Hepatocyte (in vitro differentiated cells): ENCODE data around the gene UMAD1. TPM values are rescaled to one million over a fixed set of nuclear protein-coding genes. Genes with fewer than 3 reads are reported as not detected.

Source experiments
- DNase-seq: peaks from one replicate; pipeline ENCODE4 v3.0.0-alpha.2; 2016; ENCODE audit warnings: low spot score
- H2AFZ ChIP-seq: fragments of 200-600 bp; sonication (generic); 2 replicates; pipeline ENCODE4 v1.6.0; 2016; ENCODE audit warnings: antibody characterized with exemption, mild to moderate bottlenecking
- H3K27ac ChIP-seq: fragments of 200-600 bp; sonication (generic); 2 replicates; pipeline ENCODE4 v1.5.1; 2016; ENCODE audit warnings: mild to moderate bottlenecking
- H3K27me3 ChIP-seq: fragments of 200-600 bp; sonication (generic); 2 replicates; pipeline ENCODE4 v1.6.1; 2016
- H3K36me3 ChIP-seq: fragments of 200-600 bp; sonication (generic); replicated peaks from 2 replicates; pipeline ENCODE4 v1.5.1; 2016; ENCODE audit warnings: low read depth; ENCODE audit not compliant: insufficient read depth
- H3K4me1 ChIP-seq: fragments of 200-600 bp; sonication (generic); 2 replicates; pipeline ENCODE4 v1.5.1; 2016; ENCODE audit warnings: mild to moderate bottlenecking, moderate library complexity; ENCODE audit not compliant: insufficient read depth
- H3K4me2 ChIP-seq: fragments of 200-600 bp; sonication (generic); 2 replicates; pipeline ENCODE4 v1.6.0; 2016
- H3K4me3 ChIP-seq: fragments of 200-600 bp; sonication (generic); 2 replicates; pipeline ENCODE4 v1.5.1; 2016; ENCODE audit warnings: mild to moderate bottlenecking
- H3K79me2 ChIP-seq: fragments of 200-600 bp; sonication (generic); 2 replicates; pipeline ENCODE4 v1.6.0; 2017; ENCODE audit warnings: mild to moderate bottlenecking
- H3K9me2 ChIP-seq: fragments of 200-600 bp; sonication (generic); replicated peaks from 2 replicates; pipeline ENCODE4 v1.6.0; 2017; ENCODE audit warnings: mild to moderate bottlenecking; ENCODE audit not compliant: insufficient read depth
- H3K9me3 ChIP-seq: fragments of 200-600 bp; sonication (generic); 2 replicates; pipeline ENCODE4 v1.5.1; 2016; ENCODE audit warnings: low read depth, mild to moderate bottlenecking
- H4K20me1 ChIP-seq: fragments of 200-600 bp; sonication (generic); 2 replicates; pipeline ENCODE4 v1.6.0; 2016; ENCODE audit warnings: mild to moderate bottlenecking; ENCODE audit not compliant: insufficient read depth, poor library complexity, severe bottlenecking
- CTCF ChIP-seq: fragments of 200-600 bp; sonication (generic); IDR thresholded peaks from 2 replicates; pipeline ENCODE4 v1.5.1; 2016; ENCODE audit warnings: antibody characterized with exemption, mild to moderate bottlenecking; ENCODE audit not compliant: poor library complexity
- EZH2 ChIP-seq: fragments of 200-600 bp; sonication (generic); IDR thresholded peaks from 2 replicates; pipeline ENCODE4 v1.6.1; 2016; ENCODE audit warnings: antibody characterized with exemption, mild to moderate bottlenecking, borderline replicate concordance
- EZH2phosphoT487 ChIP-seq: fragments of 200-600 bp; sonication (generic); IDR thresholded peaks from one replicate; pipeline ENCODE4 v1.6.1; 2018; ENCODE audit warnings: antibody characterized with exemption, mild to moderate bottlenecking, low read depth, moderate library complexity; ENCODE audit not compliant: unreplicated experiment, severe bottlenecking
- polyA plus RNA-seq: library from polyadenylated mRNA; unstranded; fragments of >200 nt; fragmentation: Nextera tagmentation; extraction: Ambion mirVana; gene quantifications from 2 replicates; pipeline ENCODE4 v1.2.1, GENCODE V29; 2016
- small RNA-seq: library from RNA; depleted of rRNA; stranded (forward); fragments of <200 nt; gene quantifications from one replicate; pipeline ENCODE3, GENCODE V24; 2014
- total RNA-seq: library from RNA; depleted of rRNA; stranded (reverse); fragments of >200 nt; gene quantifications from 2 replicates; pipeline ENCODE4 v1.2.3, GENCODE V29; 2014

Gene UMAD1
- total and polyA plus RNA-seq, 2 experiments from 2014 or later: 15.7 to 29.0 TPM

- Histone ChIP-seq H2AFZ (no peak overlapping the region), H3K4me2 (no peak overlapping the region), H3K9me2 (no peaks in the 10 kb centered on the region), H3K36me3 (no peaks in the 10 kb centered on the region), H3K9me3 (no peaks in the 10 kb centered on the region), H3K27ac (no peak overlapping the region), H4K20me1 (no peaks in the 10 kb centered on the region), H3K79me2 (no peaks in the 10 kb centered on the region), H3K4me3 (no peak overlapping the region), H3K27me3 (no peaks in the 10 kb centered on the region), H3K4me1 (no peaks in the 10 kb centered on the region)
- no peak for DNase-seq
- TF ChIP-seq EZH2phosphoT487 (no peak), EZH2 (no peak), CTCF (no peak)
Observed at GRCh38 chr7:7924303-7924702, 283.8 kb downstream of the UMAD1 start.

Small RNAs within 50 kb of the gene (small RNA-seq; reads per million reads assigned to genes)
- gene RNU6-534P: not detected

Other genes starting within 250 kb of the UMAD1 start
- gene COL28A1, start 104.9 kb upstream of the UMAD1 start, total RNA-seq: 0.47 and 1.1 TPM in 2 replicates
- gene COL28A1, start 104.9 kb upstream of the UMAD1 start, polyA plus RNA-seq: 0.28 and 0.32 TPM in 2 replicates
- gene MIOS, start 73.9 kb upstream of the UMAD1 start, total RNA-seq: 48.0 and 50.8 TPM in 2 replicates
- 22.9 and 24.0 TPM in 2 replicates for gene MIOS, start 73.9 kb upstream of the UMAD1 start, polyA plus RNA-seq
- 17.3 and 20.9 TPM in 2 replicates for gene RPA3, start 77.9 kb downstream of the UMAD1 start, total RNA-seq
- gene RPA3, start 77.9 kb downstream of the UMAD1 start, polyA plus RNA-seq: 38.2 and 46.0 TPM in 2 replicates